Mesenchymal stem cell (in vitro differentiated cells and primary cell): ENCODE results near the gene SZT2.
A peak's percentile ranks its signal among the peaks of the same experiment; 100 is the strongest.

Source experiments
- DNase-seq: peaks from one replicate; pipeline ENCODE4 v3.0.0-alpha.2; 2013
- H2AFZ ChIP-seq: one replicate; pipeline ENCODE4 v1.6.1; 2013; ENCODE audit warnings: low read depth, mild to moderate bottlenecking, control low read depth, inconsistent platforms, low read length, moderate library complexity
- H2AK5ac ChIP-seq: 2 replicates; pipeline ENCODE4 v1.6.1; 2013; ENCODE audit warnings: low read length, moderate library complexity, mild to moderate bottlenecking, inconsistent platforms; ENCODE audit not compliant: severe bottlenecking
- H2BK120ac ChIP-seq: one replicate; pipeline ENCODE4 v1.6.1; 2013; ENCODE audit warnings: low read depth, mild to moderate bottlenecking, inconsistent platforms, low read length, moderate library complexity
- H2BK12ac ChIP-seq, 2 experiments: one replicate each; pipeline ENCODE4 v1.6.1; 2013; ENCODE audit warnings: inconsistent platforms in 2 of 2, low read length in 2 of 2, mild to moderate bottlenecking in 2 of 2, moderate library complexity in 2 of 2, control low read depth in 1 of 2
- H2BK15ac ChIP-seq: one replicate; pipeline ENCODE4 v1.6.1; 2013; ENCODE audit warnings: mild to moderate bottlenecking, low read depth, inconsistent platforms; ENCODE audit not compliant: poor library complexity, severe bottlenecking
- H2BK5ac ChIP-seq: 2 replicates; pipeline ENCODE4 v1.6.1; 2013; ENCODE audit warnings: low read depth, mild to moderate bottlenecking, low read length, control low read depth, inconsistent platforms; ENCODE audit not compliant: poor library complexity, severe bottlenecking
- H3K14ac ChIP-seq, 2 experiments: one replicate each; pipeline ENCODE4 v1.6.1; 2013; ENCODE audit warnings: inconsistent platforms in 2 of 2, low read length in 2 of 2, control low read depth in 1 of 2, mild to moderate bottlenecking in 1 of 2, moderate library complexity in 1 of 2
- H3K18ac ChIP-seq, 2 experiments: one replicate each; pipeline ENCODE4 v1.6.1; 2013; ENCODE audit warnings: inconsistent platforms in 2 of 2, low read length in 2 of 2, control low read depth in 1 of 2, low read depth in 1 of 2, mild to moderate bottlenecking in 1 of 2
- H3K23ac ChIP-seq, 2 experiments: one replicate each; pipeline ENCODE4 v1.6.1; 2013; ENCODE audit warnings: inconsistent platforms in 2 of 2, low read length in 2 of 2, mild to moderate bottlenecking in 2 of 2, moderate library complexity in 2 of 2, control low read depth in 1 of 2
- H3K27ac ChIP-seq: 2 replicates; pipeline ENCODE4 v1.5.1; 2013; ENCODE audit warnings: mild to moderate bottlenecking, moderate library complexity, low read length, control low read depth, inconsistent platforms; ENCODE audit not compliant: poor library complexity, severe bottlenecking
- H3K27me3 ChIP-seq, 2 experiments: 2 replicates each; pipeline versions ENCODE4 v1.6.1 to v1.7.0; 2013; ENCODE audit warnings: low read length in 2 of 2, mild to moderate bottlenecking in 2 of 2, moderate library complexity in 2 of 2, control low read depth in 1 of 2, inconsistent platforms in 1 of 2; ENCODE audit not compliant: control insufficient read depth in 1 of 2, insufficient read depth in 1 of 2
- H3K36me3 ChIP-seq, 2 experiments: 2 replicates each; pipeline versions ENCODE4 v1.6.1 to v1.7.0; 2013; ENCODE audit warnings: low read length in 2 of 2, control low read depth in 1 of 2, inconsistent platforms in 1 of 2, low read depth in 1 of 2, mild to moderate bottlenecking in 1 of 2; ENCODE audit not compliant: insufficient read depth in 2 of 2, control insufficient read depth in 1 of 2
- H3K4ac ChIP-seq, 2 experiments: one replicate each; pipeline ENCODE4 v1.6.1; 2013; ENCODE audit warnings: inconsistent platforms in 2 of 2, low read length in 2 of 2, mild to moderate bottlenecking in 2 of 2, moderate library complexity in 2 of 2, control low read depth in 1 of 2, low read depth in 1 of 2
- H3K4me1 ChIP-seq: 2 replicates; pipeline ENCODE4 v1.6.1; 2013; ENCODE audit warnings: low read depth, low read length, control low read depth; ENCODE audit not compliant: control insufficient read depth, insufficient read depth
- H3K4me2 ChIP-seq: 2 replicates; pipeline ENCODE4 v1.6.1; 2013; ENCODE audit warnings: low read length, mild to moderate bottlenecking, inconsistent platforms; ENCODE audit not compliant: poor library complexity, severe bottlenecking
- H3K4me3 ChIP-seq, 2 experiments: 2 replicates each; pipeline versions ENCODE4 v1.5.1 to v1.7.0; 2013; ENCODE audit warnings: low read length in 2 of 2, mild to moderate bottlenecking in 2 of 2, control low read depth in 1 of 2, low read depth in 1 of 2; ENCODE audit not compliant: insufficient read depth in 1 of 2
- H3K79me1 ChIP-seq: replicated peaks from 2 replicates; pipeline ENCODE4 v1.6.1; 2013; ENCODE audit warnings: mild to moderate bottlenecking, control low read depth, low read length, inconsistent platforms; ENCODE audit not compliant: poor library complexity, severe bottlenecking
- H3K9ac ChIP-seq: 2 replicates; pipeline ENCODE4 v1.7.0; 2013; ENCODE audit warnings: mild to moderate bottlenecking, low read length, moderate library complexity
- H3K9me3 ChIP-seq: 2 replicates; pipeline ENCODE4 v1.7.0; 2013; ENCODE audit warnings: mild to moderate bottlenecking, low read length; ENCODE audit not compliant: control insufficient read depth
- H4K8ac ChIP-seq: one replicate; pipeline ENCODE4 v1.6.1; 2013; ENCODE audit warnings: inconsistent platforms, mild to moderate bottlenecking, low read length, moderate library complexity
- H4K91ac ChIP-seq: one replicate; pipeline ENCODE4 v1.6.1; 2013; ENCODE audit warnings: mild to moderate bottlenecking, low read length, inconsistent platforms
- WGBS: methylation state at CpG from one replicate; pipeline ENCODE4 v1.1.7; 2013; ENCODE audit warnings: mixed read lengths; 5-methylcytosine and 5-hydroxymethylcytosine counted together

SZT2 gene

DNA sequence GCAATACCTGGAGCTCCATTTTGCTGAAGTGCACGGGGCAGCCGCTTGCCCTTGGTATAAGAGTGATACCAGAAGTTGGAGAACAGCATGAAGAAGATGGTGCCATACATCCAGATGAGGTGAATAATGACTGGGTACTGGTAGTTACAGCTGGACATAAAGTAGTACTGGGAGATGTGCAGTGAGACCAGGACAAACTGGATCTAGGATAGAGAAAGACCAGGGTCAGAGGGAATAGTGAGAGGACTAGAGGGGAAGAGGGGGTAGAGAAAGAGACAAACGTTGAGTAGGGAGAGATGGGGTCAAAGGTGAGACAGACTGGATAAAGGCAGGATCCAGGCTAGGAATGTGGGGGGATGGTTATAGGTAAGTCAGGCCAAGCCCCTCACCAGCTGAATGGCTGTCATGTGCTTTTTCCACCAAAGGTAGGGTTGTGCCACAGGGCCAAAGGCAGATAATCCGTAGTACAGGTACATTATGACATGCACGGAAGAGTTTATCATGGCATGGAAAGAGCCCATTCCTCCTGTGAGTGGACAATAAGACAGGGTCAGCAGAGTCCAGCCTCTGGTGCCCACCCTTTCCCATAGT, 25.7 kb upstream of the SZT2 start:
- no peak overlapping the region for H2AFZ ChIP-seq
- H2BK120ac ChIP-seq = no peak overlapping the region
- H3K27me3 ChIP-seq = no peaks in the 10 kb centered on the region
- no peaks in the 10 kb centered on the region for H3K9me3 ChIP-seq
- H3K36me3 ChIP-seq = peaks cover 47 to 59% of the 10 kb centered on the region in 2 experiments
- DNase-seq = no peak
- no peak overlapping the region for H3K27ac ChIP-seq
- no peak overlapping the region for H3K4ac ChIP-seq
- H2BK12ac ChIP-seq = no peak overlapping the region
- no peak overlapping the region for H3K4me2 ChIP-seq
- no peak overlapping the region for H4K91ac ChIP-seq
- no peak overlapping the region for H3K18ac ChIP-seq
- H3K9ac ChIP-seq = no peak overlapping the region
- no peak overlapping the region for H2BK15ac ChIP-seq
- H3K4me1 ChIP-seq = peaks cover 39% of the 10 kb centered on the region
- WGBS = 89% methylated on average over 5 of the region's 5 CpGs
- no peak overlapping the region for H4K8ac ChIP-seq
- no peak overlapping the region for H2AK5ac ChIP-seq
- H3K23ac ChIP-seq = no peak overlapping the region
- H3K4me3 ChIP-seq = no peak overlapping the region
- H3K79me1 ChIP-seq = peaks cover 15% of the 10 kb centered on the region
- no peak overlapping the region for H2BK5ac ChIP-seq
- no peak overlapping the region for H3K14ac ChIP-seq

DNA sequence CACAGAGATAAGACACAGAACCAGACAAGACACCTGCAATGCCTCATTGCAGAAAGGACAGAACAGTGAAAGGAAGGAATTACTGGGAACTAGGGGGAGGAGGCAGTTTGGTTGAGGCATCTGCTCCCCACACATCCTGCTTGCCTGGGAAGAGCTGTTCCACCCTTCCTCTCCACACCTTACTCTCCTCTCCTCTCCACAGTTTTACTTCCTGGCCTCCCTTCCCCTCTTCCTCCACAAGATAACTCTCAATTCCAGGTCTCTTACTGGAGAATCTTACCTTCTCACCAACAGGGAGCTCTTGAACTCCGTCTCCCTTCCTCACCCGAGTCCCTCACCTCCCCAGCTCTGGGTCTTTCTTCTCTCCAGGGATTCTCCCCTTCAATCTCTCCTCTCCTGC, 24.0 kb upstream of the SZT2 start:
- H2AFZ ChIP-seq = no peak overlapping the region
- WGBS = 94% methylated on average over 2 of the region's 2 CpGs
- no peak overlapping the region for H2AK5ac ChIP-seq
- no peak for DNase-seq
- H3K27ac ChIP-seq = no peak overlapping the region
- H2BK120ac ChIP-seq = peak overlapping the region; percentile 55
- no peaks in the 10 kb centered on the region for H3K9me3 ChIP-seq
- peak overlapping the region in 1 of 2 experiments; percentile 7 for H3K23ac ChIP-seq
- peaks cover 44 to 51% of the 10 kb centered on the region in 2 experiments for H3K36me3 ChIP-seq
- H3K14ac ChIP-seq = no peak overlapping the region
- H2BK5ac ChIP-seq = no peak overlapping the region
- peaks cover 19% of the 10 kb centered on the region for H3K79me1 ChIP-seq
- H3K4me3 ChIP-seq = peak overlapping the region in 1 of 2 experiments; percentile 97
- peaks cover 25% of the 10 kb centered on the region for H3K4me1 ChIP-seq
- H3K4ac ChIP-seq = no peak overlapping the region
- H2BK15ac ChIP-seq = no peak overlapping the region
- no peak overlapping the region for H3K18ac ChIP-seq
- no peak overlapping the region for H4K8ac ChIP-seq
- no peak overlapping the region for H2BK12ac ChIP-seq
- no peak overlapping the region for H3K4me2 ChIP-seq
- H3K9ac ChIP-seq = peak overlapping the region; percentile 95
- H3K27me3 ChIP-seq = no peaks in the 10 kb centered on the region
- no peak overlapping the region for H4K91ac ChIP-seq

DNA sequence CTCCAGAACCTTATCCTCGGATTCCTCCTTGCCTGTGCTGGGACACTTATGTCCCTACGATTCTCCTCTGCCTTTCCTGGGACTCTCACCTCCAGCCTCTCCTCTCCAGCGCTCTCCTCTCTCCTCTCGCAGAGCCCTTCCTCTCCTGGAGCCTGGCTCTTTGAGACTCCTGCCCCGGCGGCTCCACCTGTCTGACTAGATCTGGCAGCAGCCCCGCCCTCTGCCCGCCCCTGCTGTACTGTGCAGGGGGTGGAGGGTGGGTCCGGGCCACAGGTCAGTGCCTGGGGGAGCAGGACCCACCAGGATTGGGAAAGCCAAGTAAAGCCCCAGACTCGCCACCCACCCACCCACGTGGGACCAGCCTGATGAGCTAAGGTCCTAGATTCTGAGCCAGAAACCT, 23.5 kb upstream of the SZT2 start:
- H2AFZ ChIP-seq = no peak overlapping the region
- H3K36me3 ChIP-seq = peaks cover 39 to 46% of the 10 kb centered on the region in 2 experiments
- H3K79me1 ChIP-seq = peaks cover 19% of the 10 kb centered on the region
- no peak for DNase-seq
- no peak overlapping the region for H3K14ac ChIP-seq
- H4K8ac ChIP-seq = peak overlapping the region; percentile 4
- no peaks in the 10 kb centered on the region for H3K27me3 ChIP-seq
- peak overlapping the region in 1 of 2 experiments; percentile 67 for H3K18ac ChIP-seq
- H3K4me1 ChIP-seq = peaks cover 24% of the 10 kb centered on the region
- H3K4me2 ChIP-seq = peak overlapping the region; percentile 64
- peak overlapping the region; percentile 7 to 23 for H3K23ac ChIP-seq
- H4K91ac ChIP-seq = peak overlapping the region; percentile 52
- H2BK12ac ChIP-seq = no peak overlapping the region
- no peak overlapping the region for H3K27ac ChIP-seq
- 69% methylated on average over 8 of the region's 11 CpGs for WGBS
- no peaks in the 10 kb centered on the region for H3K9me3 ChIP-seq
- H2BK120ac ChIP-seq = peak overlapping the region; percentile 55
- H2BK15ac ChIP-seq = no peak overlapping the region
- peak overlapping the region; percentile 81 to 97 for H3K4me3 ChIP-seq
- peak overlapping the region; percentile 95 for H3K9ac ChIP-seq
- H2AK5ac ChIP-seq = no peak overlapping the region
- peak overlapping the region; percentile 60 to 76 for H3K4ac ChIP-seq
- no peak overlapping the region for H2BK5ac ChIP-seq

DNA sequence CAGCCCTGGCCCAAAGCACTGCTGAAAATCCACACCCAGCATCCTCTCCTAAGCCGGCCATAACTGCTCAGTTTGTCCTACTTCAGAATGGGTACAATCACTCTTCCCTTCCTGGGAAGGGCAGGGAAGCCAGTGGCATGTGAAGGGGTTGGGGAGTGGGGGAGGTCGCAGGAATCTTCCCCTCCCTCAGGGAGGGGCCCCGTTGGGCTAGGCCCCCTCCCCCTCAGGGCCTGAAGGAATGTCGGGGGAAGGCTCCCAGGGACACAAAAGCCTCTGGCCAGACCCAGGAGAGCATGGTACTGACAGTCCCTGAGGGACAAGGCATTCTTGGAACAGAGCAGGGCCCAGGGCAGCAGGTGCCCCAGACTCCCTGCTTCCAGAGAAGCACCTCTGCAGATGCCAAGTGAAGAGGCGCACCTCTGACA, 23.1 kb upstream of the SZT2 start:
- H3K27me3 ChIP-seq = no peaks in the 10 kb centered on the region
- WGBS = 28% methylated on average over 4 of the region's 5 CpGs
- peak overlapping the region in 1 of 2 experiments; percentile 94 for H3K14ac ChIP-seq
- peak overlapping the region; percentile 64 for H3K4me2 ChIP-seq
- H3K23ac ChIP-seq = peak overlapping the region in 1 of 2 experiments; percentile 23
- H3K79me1 ChIP-seq = peaks cover 20% of the 10 kb centered on the region
- H3K9ac ChIP-seq = peak overlapping the region; percentile 95
- H2BK12ac ChIP-seq = no peak overlapping the region
- peak overlapping the region; percentile 98 for H4K8ac ChIP-seq
- H3K4me3 ChIP-seq = peak overlapping the region; percentile 81 to 97
- H3K4me1 ChIP-seq = peaks cover 24% of the 10 kb centered on the region
- no peaks in the 10 kb centered on the region for H3K9me3 ChIP-seq
- H3K36me3 ChIP-seq = peaks cover 38 to 41% of the 10 kb centered on the region in 2 experiments
- peak overlapping the region; percentile 93 to 96 for H3K18ac ChIP-seq
- no peak overlapping the region for H2AFZ ChIP-seq
- H3K4ac ChIP-seq = peak overlapping the region; percentile 76 to 94
- H2BK5ac ChIP-seq = no peak overlapping the region
- H4K91ac ChIP-seq = peak overlapping the region; percentile 96
- H2BK120ac ChIP-seq = peak overlapping the region; percentile 55
- H2BK15ac ChIP-seq = peak overlapping the region; percentile 36
- DNase-seq = peak; percentile 10
- H2AK5ac ChIP-seq = peak overlapping the region; percentile 22
- H3K27ac ChIP-seq = no peak overlapping the region
